LNCAP (cell line): ENCODE measurements around the gene RIMS3.

Experiments
- TF ChIP-seq, protein P1 (sequence below): fragments of 450-650 bp; IDR thresholded peaks from 2 replicates; pipeline ENCODE4 v1.5.1; 2017; ENCODE audit warnings: mild to moderate bottlenecking

RIMS3 gene

DNA sequence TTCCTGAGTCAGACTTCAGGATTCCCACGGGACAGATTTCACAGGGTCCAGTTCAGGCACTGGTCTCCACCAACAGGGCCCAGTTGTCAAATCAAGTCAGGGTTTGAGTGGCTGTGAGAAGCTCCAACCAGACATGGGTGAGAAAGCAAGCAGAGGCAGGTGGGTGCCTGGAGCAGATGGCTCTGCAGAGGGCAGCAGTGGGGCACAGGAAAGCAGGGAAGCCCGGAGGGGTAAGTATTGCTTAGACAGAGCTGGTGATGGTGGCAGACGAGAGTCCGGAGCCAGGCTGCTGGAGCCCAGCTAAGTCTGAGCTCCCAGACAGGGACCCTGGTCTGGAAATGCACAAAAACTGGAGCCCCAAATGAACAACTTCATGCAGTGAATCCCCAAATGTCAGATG, 40.4 kb downstream of the RIMS3 start:
- TF ChIP-seq, protein P1, sequence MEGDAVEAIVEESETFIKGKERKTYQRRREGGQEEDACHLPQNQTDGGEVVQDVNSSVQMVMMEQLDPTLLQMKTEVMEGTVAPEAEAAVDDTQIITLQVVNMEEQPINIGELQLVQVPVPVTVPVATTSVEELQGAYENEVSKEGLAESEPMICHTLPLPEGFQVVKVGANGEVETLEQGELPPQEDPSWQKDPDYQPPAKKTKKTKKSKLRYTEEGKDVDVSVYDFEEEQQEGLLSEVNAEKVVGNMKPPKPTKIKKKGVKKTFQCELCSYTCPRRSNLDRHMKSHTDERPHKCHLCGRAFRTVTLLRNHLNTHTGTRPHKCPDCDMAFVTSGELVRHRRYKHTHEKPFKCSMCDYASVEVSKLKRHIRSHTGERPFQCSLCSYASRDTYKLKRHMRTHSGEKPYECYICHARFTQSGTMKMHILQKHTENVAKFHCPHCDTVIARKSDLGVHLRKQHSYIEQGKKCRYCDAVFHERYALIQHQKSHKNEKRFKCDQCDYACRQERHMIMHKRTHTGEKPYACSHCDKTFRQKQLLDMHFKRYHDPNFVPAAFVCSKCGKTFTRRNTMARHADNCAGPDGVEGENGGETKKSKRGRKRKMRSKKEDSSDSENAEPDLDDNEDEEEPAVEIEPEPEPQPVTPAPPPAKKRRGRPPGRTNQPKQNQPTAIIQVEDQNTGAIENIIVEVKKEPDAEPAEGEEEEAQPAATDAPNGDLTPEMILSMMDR = peak; percentile 43; the same call in 1 of the 2 replicates

DNA sequence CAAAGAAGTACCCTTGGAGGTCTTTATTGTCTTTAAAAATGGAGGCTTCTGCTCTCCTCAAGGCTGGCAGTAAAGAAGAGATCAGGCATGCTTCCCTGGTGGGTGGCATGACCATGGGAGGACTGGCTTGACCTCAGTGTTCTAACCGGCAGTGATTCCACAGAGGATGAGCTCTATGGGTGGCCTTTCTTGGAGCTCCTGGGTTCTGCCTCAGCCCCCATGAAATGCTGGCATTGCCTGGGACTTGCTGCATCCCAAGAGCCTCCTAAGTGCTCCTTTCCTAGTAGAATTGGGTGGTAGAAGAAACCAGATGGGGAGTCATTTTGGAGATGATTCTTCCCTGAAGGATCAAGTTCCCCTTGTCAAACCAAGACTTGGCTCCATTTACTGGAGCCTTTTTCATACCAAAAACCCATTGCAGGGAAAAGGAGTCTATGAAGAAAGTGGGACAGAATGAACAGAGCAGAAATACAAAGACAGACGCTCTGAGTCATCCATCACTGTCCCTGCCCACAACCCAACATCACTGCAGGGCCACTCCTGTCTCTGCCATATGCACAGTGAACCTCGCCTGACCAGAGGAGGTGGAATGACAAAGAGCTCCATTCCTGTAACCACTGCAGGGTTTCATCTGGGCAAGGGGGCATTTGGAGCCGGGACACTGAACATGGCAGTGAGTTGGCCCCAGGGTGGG, 42.4 kb downstream of the RIMS3 start:
- TF ChIP-seq, protein P1 = no peak

DNA sequence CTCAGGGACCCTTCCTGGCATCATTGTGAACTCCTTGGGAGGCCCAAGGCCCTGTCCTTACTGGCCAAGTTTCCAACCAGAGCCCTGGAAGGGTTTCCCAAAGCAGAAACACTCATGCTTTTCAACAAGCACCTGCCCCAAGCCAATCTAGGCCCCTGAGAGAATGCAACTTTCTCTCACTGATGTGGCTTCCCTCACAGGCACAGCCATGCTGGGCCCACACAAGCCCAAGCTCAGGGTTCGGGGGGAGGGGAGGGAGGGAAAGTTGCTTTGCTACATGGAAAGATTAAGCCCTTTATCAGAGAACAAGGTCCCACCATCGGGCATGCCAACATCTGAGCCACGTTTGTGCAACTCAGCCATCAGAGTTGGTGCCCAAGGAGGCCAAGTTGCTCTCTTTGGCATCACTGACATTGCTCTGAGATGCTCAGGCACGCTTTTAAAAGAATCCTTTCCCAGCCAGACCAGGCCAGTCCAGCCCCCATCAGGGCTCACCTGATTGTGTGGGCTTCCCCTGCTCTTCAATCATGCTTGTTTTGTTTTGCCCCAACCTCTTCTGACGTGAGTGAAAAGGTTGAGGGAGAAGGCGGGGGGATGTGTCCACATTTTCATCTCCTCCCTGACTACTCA, 43.5 kb downstream of the RIMS3 start:
- TF ChIP-seq, protein P1 = no peak

DNA sequence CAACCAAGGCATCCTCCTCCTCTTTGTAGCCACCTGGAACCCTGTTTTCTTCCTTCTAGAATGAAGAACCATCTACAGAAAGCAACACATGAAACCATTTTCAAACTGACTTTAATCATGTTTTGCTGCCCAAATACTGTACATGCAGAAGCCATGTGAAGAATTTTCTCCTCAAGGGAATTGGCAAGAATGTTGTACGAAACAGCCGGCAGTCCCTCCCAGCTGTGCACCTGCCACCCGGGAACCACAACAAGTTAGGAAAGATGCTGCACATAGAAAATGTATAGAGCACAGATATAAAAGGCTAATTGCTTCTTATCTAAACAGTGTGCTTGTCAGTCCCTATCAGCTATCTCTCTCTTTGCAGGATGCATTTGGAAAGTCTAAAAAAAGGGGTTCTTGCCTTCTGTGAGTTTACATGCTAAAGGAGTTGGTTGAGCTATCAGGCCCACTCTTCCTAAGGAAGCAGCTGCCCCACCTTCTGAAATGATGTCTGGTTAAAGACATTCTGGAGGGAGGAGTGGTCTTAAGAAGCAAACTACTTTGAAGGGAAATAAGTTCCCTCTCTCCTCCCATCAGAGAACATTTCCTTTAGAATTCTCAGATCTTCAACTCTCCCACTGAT, 44.8 kb downstream of the RIMS3 start:
- TF ChIP-seq, protein P1 = no peak

DNA sequence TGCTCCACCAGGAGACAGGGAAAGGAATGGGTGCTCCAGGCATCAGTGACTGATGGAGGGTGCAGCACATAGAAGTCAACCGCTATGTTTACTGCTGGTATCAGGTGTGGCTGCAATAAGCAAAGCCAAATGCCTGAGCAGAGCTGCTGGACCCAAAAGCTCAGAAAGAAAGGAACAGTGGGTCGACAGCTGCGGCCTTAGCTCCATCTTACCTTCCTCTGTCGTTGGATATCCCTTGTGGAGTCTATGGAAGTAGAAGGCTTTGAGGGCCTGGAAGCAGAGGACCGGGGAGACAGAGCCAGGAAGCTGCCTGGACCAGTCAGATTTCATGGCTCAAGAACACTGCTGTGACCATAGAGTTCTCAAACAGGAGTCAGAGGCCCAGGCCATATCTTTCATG, 45.3 kb downstream of the RIMS3 start:
- TF ChIP-seq, protein P1 = no peak

DNA sequence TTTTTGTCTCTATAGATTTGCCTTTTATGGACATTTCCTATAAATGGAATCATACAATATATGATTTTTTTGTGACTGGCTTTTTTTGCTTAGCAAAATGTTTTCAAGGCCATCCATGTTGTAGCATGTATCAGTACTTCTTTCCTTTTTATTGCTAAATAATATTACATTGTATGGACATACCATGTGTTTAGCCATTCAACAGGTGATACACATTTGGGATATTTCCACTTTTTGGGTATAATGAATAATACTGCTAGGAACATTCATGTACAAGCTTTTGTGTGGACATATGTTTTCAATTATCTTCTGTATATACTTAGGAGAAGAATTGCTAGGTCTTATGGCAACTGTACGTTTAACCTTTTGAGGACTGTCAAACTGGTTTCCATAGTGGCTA, 47.4 kb downstream of the RIMS3 start:
- TF ChIP-seq, protein P1 = no peak

DNA sequence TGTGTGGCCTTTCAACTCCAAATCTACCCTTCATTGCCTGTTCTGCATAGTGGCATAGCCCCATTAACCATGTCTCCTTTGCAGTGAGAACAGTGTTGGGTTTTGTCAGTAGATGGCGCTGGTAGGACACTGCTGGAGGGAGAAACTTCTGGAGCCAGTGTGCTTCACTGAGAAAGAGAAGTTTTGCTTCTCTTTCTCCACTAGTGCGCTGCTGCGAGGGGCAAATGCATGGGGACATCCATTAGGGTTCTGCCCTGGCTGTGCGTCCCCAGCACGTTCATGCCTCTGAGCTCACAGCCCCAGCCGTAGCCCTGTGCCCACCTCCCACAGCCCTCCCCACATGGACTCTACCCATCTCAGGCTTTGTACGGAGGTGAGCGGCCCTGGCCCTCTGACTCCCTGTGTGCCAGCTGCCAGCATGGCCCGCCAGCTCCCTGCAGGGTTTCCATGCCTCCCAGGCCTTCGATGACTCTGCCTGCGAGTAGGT, 53.1 kb downstream of the RIMS3 start:
- TF ChIP-seq, protein P1 = peak; percentile 92
